Nephron progenitor cell (in vitro differentiated cells): ENCODE results near the gene EFS.
A peak's percentile ranks its signal among the peaks of the same experiment; 100 is the strongest.
"Not testable (repeated sequence)": the region's sequence is repeated elsewhere in the genome, so short reads cannot be mapped to it uniquely, and the experiment has no call there.

ENCODE experiments used
- DNase-seq: peaks from one replicate; pipeline ENCODE4 v3.0.0; 2021
- H3K27ac Mint-ChIP-seq: 2 replicates; pipeline ENCODE4 v1.8.0; 2021; ENCODE audit warnings: mild to moderate bottlenecking, moderate library complexity, mixed read lengths
- H3K27me3 Mint-ChIP-seq: 2 replicates; pipeline ENCODE4 v1.8.0; 2021; ENCODE audit warnings: mild to moderate bottlenecking, low read depth, mixed read lengths; ENCODE audit not compliant: poor library complexity
- H3K36me3 Mint-ChIP-seq: 2 replicates; pipeline ENCODE4 v1.8.0; 2021; ENCODE audit warnings: low read depth, mixed read lengths
- H3K4me1 Mint-ChIP-seq: 2 replicates; pipeline ENCODE4 v1.8.0; 2021; ENCODE audit warnings: mixed read lengths
- H3K4me3 Mint-ChIP-seq: 2 replicates; pipeline ENCODE4 v1.8.0; 2021; ENCODE audit warnings: mild to moderate bottlenecking, moderate library complexity, mixed read lengths
- H3K9me3 Mint-ChIP-seq: 2 replicates; pipeline ENCODE4 v1.8.0; 2021; ENCODE audit warnings: mild to moderate bottlenecking, moderate library complexity, mixed read lengths
- CTCF ChIP-seq: fragments of 200-600 bp; sonication (generic); IDR thresholded peaks from 2 replicates; pipeline ENCODE4 v1.5.0; 2021; ENCODE audit warnings: antibody characterized with exemption

Gene EFS

GRCh38 chr14:23401291-23401690 lies 36.3 kb upstream of the EFS start:
- Mint-ChIP-seq H3K9me3 (no peaks in the 10 kb centered on the region), H3K27me3 (peaks cover 40% of the 10 kb centered on the region), H3K36me3 (no peaks in the 10 kb centered on the region), H3K4me3 (no peak overlapping the region), H3K27ac (peak overlapping the region; percentile 5), H3K4me1 (peaks cover 41% of the 10 kb centered on the region)
- no peak for TF ChIP-seq CTCF
- DNase-seq, result no peak

- Mint-ChIP-seq H3K27me3 (peaks cover 34% of the 10 kb centered on the region), H3K4me1 (peaks cover 35% of the 10 kb centered on the region)
- not testable (repeated sequence) for H3K9me3 Mint-ChIP-seq, H3K4me3 Mint-ChIP-seq, H3K27ac Mint-ChIP-seq, H3K36me3 Mint-ChIP-seq, DNase-seq
These were observed 35.7 kb upstream of the EFS start for GRCh38 chr14:23400496-23401149.

GRCh38 chr14:23399591-23399990 lies 34.6 kb upstream of the EFS start:
- Mint-ChIP-seq H3K36me3 (no peaks in the 10 kb centered on the region), H3K4me3 (no peak overlapping the region), H3K4me1 (peaks cover 35% of the 10 kb centered on the region), H3K27me3 (peaks cover 26% of the 10 kb centered on the region), H3K27ac (no peak overlapping the region), H3K9me3 (no peaks in the 10 kb centered on the region)
- DNase-seq, result no peak
- no peak for TF ChIP-seq CTCF

- Mint-ChIP-seq H3K4me3 (no peak overlapping the region), H3K27me3 (peaks cover 25% of the 10 kb centered on the region), H3K4me1 (peaks cover 35% of the 10 kb centered on the region), H3K9me3 (no peaks in the 10 kb centered on the region), H3K27ac (no peak overlapping the region), H3K36me3 (no peaks in the 10 kb centered on the region)
- TF ChIP-seq CTCF, result no peak
- no peak for DNase-seq
These were observed 34.2 kb upstream of the EFS start for GRCh38 chr14:23399136-23399535.

- H3K4me3 Mint-ChIP-seq, result no peak overlapping the region
- H3K4me1 Mint-ChIP-seq, result peaks cover 32% of the 10 kb centered on the region
- DNase-seq, result no peak
- H3K27ac Mint-ChIP-seq, result peak overlapping the region; percentile 17
- peaks cover 20% of the 10 kb centered on the region for H3K27me3 Mint-ChIP-seq
- no peaks in the 10 kb centered on the region for H3K36me3 Mint-ChIP-seq
- no peaks in the 10 kb centered on the region for H3K9me3 Mint-ChIP-seq
- no peak for TF ChIP-seq CTCF
These were observed 33.4 kb upstream of the EFS start for GRCh38 chr14:23398348-23398747.

- H3K27me3 Mint-ChIP-seq, result peaks cover 16% of the 10 kb centered on the region
- no peaks in the 10 kb centered on the region for H3K36me3 Mint-ChIP-seq
- H3K4me3 Mint-ChIP-seq, result no peak overlapping the region
- no peak for DNase-seq
- TF ChIP-seq CTCF, result no peak
- H3K9me3 Mint-ChIP-seq, result no peaks in the 10 kb centered on the region
- H3K4me1 Mint-ChIP-seq, result peaks cover 26% of the 10 kb centered on the region
- H3K27ac Mint-ChIP-seq, result no peak overlapping the region
These were observed 31.9 kb upstream of the EFS start for GRCh38 chr14:23396781-23397407.
